AG04449 (cell line): ENCODE measurements around the gene USB1.

Source experiments
- CTCF ChIA-PET: fragments of 350-600 bp; formaldehyde crosslinking; extraction: SDS; loops from one replicate; lab custom pipeline; 2021; ENCODE audit warnings: antibody characterized with exemption; lab: Yijun Ruan, JAX
- POLR2A ChIA-PET: fragments of 400-600, 350-600 bp; formaldehyde crosslinking; extraction: SDS; loops from one replicate; lab custom pipeline; 2020; ENCODE audit warnings: antibody characterized with exemption, inconsistent platforms; lab: Yijun Ruan, JAX
- DNase-seq: peaks from one replicate; pipeline ENCODE4 v3.0.0-alpha.2; 2010; ENCODE audit warnings: low read depth, low spot score
- H3K4me3 ChIP-seq: 2 replicates; pipeline ENCODE4 v1.5.1; 2011; ENCODE audit warnings: low read depth, mild to moderate bottlenecking, control low read depth, low read length
- TF ChIP-seq, protein P1 (sequence below): IDR thresholded peaks from one replicate; pipeline ENCODE4 v1.5.1; 2011; ENCODE audit warnings: mild to moderate bottlenecking, moderate library complexity, low read length, control low read depth, inconsistent platforms; ENCODE audit not compliant: insufficient read depth; ENCODE audit errors: missing control alignments

The USB1 gene

GRCh38 chr16:58034774-58035173 lies 33.6 kb downstream of the USB1 start:
- ChIA-PET CTCF (interaction anchor here (3.5 kb wide), 1 partner anchor 11 kb away, joined by 22 read pairs; the partner anchor contains the start of gene MMP15), POLR2A (no interaction called here)
- no peak overlapping the region for H3K4me3 ChIP-seq
- no peak for DNase-seq
- TF ChIP-seq, protein P1, sequence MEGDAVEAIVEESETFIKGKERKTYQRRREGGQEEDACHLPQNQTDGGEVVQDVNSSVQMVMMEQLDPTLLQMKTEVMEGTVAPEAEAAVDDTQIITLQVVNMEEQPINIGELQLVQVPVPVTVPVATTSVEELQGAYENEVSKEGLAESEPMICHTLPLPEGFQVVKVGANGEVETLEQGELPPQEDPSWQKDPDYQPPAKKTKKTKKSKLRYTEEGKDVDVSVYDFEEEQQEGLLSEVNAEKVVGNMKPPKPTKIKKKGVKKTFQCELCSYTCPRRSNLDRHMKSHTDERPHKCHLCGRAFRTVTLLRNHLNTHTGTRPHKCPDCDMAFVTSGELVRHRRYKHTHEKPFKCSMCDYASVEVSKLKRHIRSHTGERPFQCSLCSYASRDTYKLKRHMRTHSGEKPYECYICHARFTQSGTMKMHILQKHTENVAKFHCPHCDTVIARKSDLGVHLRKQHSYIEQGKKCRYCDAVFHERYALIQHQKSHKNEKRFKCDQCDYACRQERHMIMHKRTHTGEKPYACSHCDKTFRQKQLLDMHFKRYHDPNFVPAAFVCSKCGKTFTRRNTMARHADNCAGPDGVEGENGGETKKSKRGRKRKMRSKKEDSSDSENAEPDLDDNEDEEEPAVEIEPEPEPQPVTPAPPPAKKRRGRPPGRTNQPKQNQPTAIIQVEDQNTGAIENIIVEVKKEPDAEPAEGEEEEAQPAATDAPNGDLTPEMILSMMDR: no peak

DNA sequence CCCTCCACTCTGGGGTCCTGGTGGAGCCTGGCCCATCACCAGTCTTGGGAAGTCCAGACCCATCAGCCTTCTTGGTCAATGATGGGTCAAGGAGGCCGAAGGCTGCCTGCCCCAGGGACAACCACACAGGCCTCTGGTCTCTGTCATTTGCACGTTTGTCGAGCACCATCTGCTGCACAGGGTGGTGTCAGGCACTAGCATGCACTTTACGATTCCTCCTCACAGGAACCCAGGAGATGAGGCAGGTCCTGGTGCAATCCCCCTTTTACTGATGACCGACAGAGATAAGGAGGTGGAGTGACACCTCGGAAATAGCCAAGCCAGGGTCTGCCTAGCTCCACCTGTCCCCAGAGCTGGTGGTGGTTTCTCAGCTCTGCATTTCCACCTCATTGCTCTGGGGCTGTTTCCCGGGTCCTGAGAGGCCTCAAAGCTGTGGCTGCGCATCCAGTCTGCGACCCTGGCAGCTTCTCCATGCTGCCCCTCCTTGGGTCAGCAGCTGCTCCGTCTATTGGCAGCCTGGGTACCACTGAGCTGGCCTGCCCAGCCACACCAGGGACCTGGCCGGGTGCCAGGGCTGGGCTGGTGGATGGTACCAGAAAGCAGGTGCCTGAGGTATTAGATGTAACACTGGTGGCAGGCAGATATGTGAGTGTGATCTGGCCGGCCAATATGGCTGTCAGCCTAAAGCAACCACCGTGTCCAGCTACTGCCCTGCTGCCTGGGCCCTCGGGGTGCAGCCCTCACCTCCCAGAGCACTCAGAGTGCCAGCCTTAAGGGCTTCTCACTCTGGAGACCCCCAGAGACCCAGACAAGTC lies 34.4 kb downstream of the USB1 start:
- DNase-seq: no peak
- ChIA-PET POLR2A (no interaction called here), CTCF (interaction anchor here (1.4 kb wide), 1 partner anchor 14 kb away, joined by 3 read pairs; no protein-coding TSS in a partner anchor)
- H3K4me3 ChIP-seq: no peak overlapping the region
- TF ChIP-seq, protein P1: no peak

GRCh38 chr16:58036943-58037342 lies 35.7 kb downstream of the USB1 start:
- no peak for DNase-seq
- ChIA-PET POLR2A (no interaction called here), CTCF (interaction anchor here (1.4 kb wide), 1 partner anchor 16 kb away, joined by 3 read pairs; no protein-coding TSS in a partner anchor)
- TF ChIP-seq, protein P1: no peak
- no peak overlapping the region for H3K4me3 ChIP-seq

DNA sequence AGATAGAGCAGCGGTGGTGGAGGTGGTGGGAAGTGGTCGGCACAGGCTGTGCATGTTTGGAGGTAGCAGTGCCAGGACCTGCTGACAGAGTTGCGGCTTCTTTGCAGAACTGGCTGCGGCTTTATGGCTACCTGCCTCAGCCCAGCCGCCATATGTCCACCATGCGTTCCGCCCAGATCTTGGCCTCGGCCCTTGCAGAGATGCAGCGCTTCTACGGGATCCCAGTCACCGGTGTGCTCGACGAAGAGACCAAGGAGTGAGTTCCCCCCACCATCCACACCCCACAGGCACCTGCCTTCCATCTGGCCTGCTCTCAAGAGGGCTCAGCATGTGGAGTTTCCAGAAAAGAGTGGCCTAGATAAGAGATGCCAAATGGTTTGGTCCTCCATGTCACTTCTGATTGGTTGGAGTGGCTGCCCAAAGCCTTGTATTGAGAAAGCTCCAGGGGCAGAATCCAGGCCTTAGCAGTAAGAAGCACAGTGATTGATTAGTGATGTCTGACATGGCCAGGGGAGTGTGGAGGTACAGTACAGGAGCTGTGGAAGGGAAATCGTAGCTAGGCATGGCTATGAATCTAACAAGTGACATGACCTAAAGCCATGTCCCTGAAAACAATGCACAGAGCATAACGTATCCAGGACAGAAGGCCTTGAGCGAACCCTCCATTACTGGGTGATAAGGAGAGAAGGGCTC lies 36.3 kb downstream of the USB1 start:
- TF ChIP-seq, protein P1: no peak
- no peak for DNase-seq
- CTCF ChIA-PET: interaction anchor here (1.4 kb wide), 1 partner anchor 16 kb away, joined by 3 read pairs; no protein-coding TSS in a partner anchor
- H3K4me3 ChIP-seq: no peak overlapping the region
- POLR2A ChIA-PET: no interaction called here

GRCh38 chr16:58038219-58038641 lies 37.0 kb downstream of the USB1 start:
- no peak for DNase-seq
- TF ChIP-seq, protein P1: no peak
- POLR2A ChIA-PET: no interaction called here
- CTCF ChIA-PET: interaction anchor here (1.4 kb wide), 1 partner anchor 11 kb away, joined by 3 read pairs; no protein-coding TSS in a partner anchor
- no peak overlapping the region for H3K4me3 ChIP-seq

DNA sequence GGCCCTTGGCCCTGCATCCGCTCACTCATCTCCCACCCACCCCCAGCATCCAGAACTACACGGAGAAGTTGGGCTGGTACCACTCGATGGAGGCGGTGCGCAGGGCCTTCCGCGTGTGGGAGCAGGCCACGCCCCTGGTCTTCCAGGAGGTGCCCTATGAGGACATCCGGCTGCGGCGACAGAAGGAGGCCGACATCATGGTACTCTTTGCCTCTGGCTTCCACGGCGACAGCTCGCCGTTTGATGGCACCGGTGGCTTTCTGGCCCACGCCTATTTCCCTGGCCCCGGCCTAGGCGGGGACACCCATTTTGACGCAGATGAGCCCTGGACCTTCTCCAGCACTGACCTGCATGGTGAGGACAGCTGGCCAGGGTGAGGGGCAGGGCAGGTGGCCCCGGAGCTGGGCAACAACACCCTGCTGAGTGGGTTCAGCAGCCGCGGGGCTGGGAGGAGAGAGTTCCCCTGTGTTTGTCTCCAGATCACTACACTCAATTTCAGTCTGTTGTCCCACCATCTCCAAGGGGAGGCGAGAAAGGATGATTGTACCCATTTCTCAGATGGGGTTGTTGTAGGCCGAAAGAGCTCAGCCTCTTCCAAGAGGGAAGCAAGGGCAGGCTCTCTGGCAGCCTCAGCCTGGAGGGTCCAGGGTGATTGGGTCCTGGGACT lies 38.8 kb downstream of the USB1 start:
- CTCF ChIA-PET: interaction anchor here (0.8 kb wide), 1 partner anchor 13 kb away, joined by 3 read pairs; no protein-coding TSS in a partner anchor
- no peak overlapping the region for H3K4me3 ChIP-seq
- POLR2A ChIA-PET: no interaction called here
- TF ChIP-seq, protein P1: no peak
- DNase-seq: no peak
